Measurements from ENCODE around the gene RNF213.
"Not testable (repeated sequence)": the region's sequence is repeated elsewhere in the genome, so short reads cannot be mapped to it uniquely, and the experiment has no call there.

RNF213 gene

GRCh38 chr17:80320496-80320895 lies 59.8 kb downstream of the RNF213 start:
- DNase-seq (ENCODE audit: low read depth): no peak

GRCh38 chr17:80322864-80323263 lies 62.2 kb downstream of the RNF213 start:
- DNase-seq (ENCODE audit: low read depth): no peak

GRCh38 chr17:80323982-80324381 lies 63.3 kb downstream of the RNF213 start:
- DNase-seq (ENCODE audit: low read depth): no peak

GRCh38 chr17:80327518-80327917 lies 66.9 kb downstream of the RNF213 start:
- no peak for DNase-seq (ENCODE audit: low read depth)

GRCh38 chr17:80328634-80329380 lies 68.2 kb downstream of the RNF213 start:
- DNase-seq (ENCODE audit: low read depth): no peak

GRCh38 chr17:80329421-80329820 lies 68.8 kb downstream of the RNF213 start:
- DNase-seq (ENCODE audit: low read depth): not testable (repeated sequence)

GRCh38 chr17:80330276-80330675 lies 69.6 kb downstream of the RNF213 start:
- no peak for DNase-seq (ENCODE audit: low read depth)

- DNase-seq (ENCODE audit: low read depth): not testable (repeated sequence)
Observed at GRCh38 chr17:80330938-80331337, 70.3 kb downstream of the RNF213 start.

- DNase-seq (ENCODE audit: low read depth): no peak
Observed at GRCh38 chr17:80331820-80332219, 71.2 kb downstream of the RNF213 start.

- no peak for DNase-seq (ENCODE audit: low read depth)
Observed at GRCh38 chr17:80337195-80337895, 76.7 kb downstream of the RNF213 start.

GRCh38 chr17:80339118-80339517 lies 78.5 kb downstream of the RNF213 start:
- DNase-seq (ENCODE audit: low read depth): no peak

- DNase-seq (ENCODE audit: low read depth): no peak
Observed at GRCh38 chr17:80339731-80340456, 79.2 kb downstream of the RNF213 start.

GRCh38 chr17:80345321-80345720 lies 84.7 kb downstream of the RNF213 start:
- no peak for DNase-seq (ENCODE audit: low read depth)

- DNase-seq (ENCODE audit: low read depth): no peak
Observed at GRCh38 chr17:80345841-80346497, 85.3 kb downstream of the RNF213 start.

GRCh38 chr17:80346498-80347275 lies 86.0 kb downstream of the RNF213 start:
- DNase-seq (ENCODE audit: low read depth): no peak

GRCh38 chr17:80347536-80347935 lies 86.9 kb downstream of the RNF213 start:
- no peak for DNase-seq (ENCODE audit: low read depth)

- DNase-seq (ENCODE audit: low read depth): no peak
Observed at GRCh38 chr17:80347948-80348351, 87.3 kb downstream of the RNF213 start.

- no peak for DNase-seq (ENCODE audit: low read depth)
Observed at GRCh38 chr17:80348551-80349150, 88.0 kb downstream of the RNF213 start.

- DNase-seq (ENCODE audit: low read depth): no peak
Observed at GRCh38 chr17:80349151-80349651, 88.5 kb downstream of the RNF213 start.

GRCh38 chr17:80349751-80350150 lies 89.1 kb downstream of the RNF213 start:
- no peak for DNase-seq (ENCODE audit: low read depth)
